Measurements from ENCODE around the gene NFASC. TPM values are rescaled to one million over a fixed set of nuclear protein-coding genes. Genes with fewer than 3 reads are reported as not detected.

The NFASC gene
- total RNA-seq, 4 donors from 2014 or later, result 12.7 to 41.7 (median 19.2) TPM

DNA sequence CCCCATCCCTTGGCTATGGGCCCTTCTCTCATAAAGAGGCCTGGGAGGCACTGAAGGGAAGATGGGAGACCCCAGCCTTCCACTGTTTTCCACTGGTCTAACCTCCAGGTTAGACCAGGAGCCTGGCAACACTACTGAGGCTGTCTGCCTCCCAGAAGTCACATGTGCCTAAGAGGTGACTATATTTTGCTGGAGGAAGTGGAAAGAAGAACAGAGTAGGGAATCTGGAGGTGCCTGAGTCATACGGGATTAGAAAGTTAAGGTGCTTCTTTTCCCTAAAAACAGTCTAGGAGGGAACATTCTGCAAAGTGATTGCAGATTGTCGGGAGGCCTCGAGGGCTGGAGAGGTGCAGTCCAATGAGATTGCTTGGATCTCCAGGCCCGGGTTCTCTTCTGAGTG lies 4.6 kb downstream of the NFASC start:
- TF ChIP-seq POLR2A (IDR thresholded peaks at IDR 0.05), result no peak
- TF ChIP-seq CTCF (IDR thresholded peaks at IDR 0.05), result no peak
- no peak for TF ChIP-seq EP300 (IDR thresholded peaks at IDR 0.05)
- no peak for TF ChIP-seq POLR2AphosphoS5 (IDR thresholded peaks at IDR 0.05)

DNA sequence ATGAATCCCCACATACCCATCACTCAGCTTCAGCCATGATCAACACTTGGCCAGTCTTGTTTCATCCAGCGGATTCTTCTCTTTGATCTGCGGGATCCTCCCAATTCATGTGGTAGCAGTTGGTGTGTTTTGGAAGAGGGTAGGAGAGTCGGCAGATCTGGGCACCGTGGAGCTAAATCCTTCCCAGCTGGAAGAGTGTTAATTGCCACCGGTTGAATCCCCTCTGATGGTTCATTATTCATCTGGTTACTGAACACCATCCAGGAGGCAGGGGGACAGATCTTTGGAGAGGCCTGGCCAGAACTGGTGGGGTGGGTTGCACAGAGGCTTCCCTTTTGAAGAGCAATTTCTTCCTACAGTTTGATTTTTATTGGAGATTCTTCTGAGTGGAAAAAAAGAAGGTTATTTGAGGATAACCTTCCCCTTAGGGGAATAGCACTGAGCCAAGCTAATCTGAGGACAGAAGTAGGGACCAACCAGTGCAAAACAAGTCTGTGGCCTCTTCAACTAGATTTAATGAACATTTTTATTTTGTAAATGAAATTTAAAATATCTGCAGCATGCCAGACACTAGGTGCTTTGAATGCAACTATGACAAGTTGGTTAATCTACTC lies 8.1 kb downstream of the NFASC start:
- DNase-seq (ENCODE audit: low spot score in 2 of 2), result no peak
- TF ChIP-seq POLR2AphosphoS5 (IDR thresholded peaks at IDR 0.05), result no peak
- no peak for TF ChIP-seq EP300 (IDR thresholded peaks at IDR 0.05)
- no peak for TF ChIP-seq POLR2A (IDR thresholded peaks at IDR 0.05)
- TF ChIP-seq CTCF (IDR thresholded peaks at IDR 0.05), result no peak
- no peak overlapping the region for H3K4me3 ChIP-seq
- H3K27me3 ChIP-seq, result peaks cover 10% of the 10 kb centered on the region
- H3K27ac ChIP-seq, result no peak overlapping the region
- 21% methylated on average over 5 of the region's 5 CpGs for WGBS
- H3K4me1 ChIP-seq, result no peaks in the 10 kb centered on the region
- no peaks in the 10 kb centered on the region for H3K36me3 ChIP-seq
- H3K9me3 ChIP-seq, result no peaks in the 10 kb centered on the region

More for the DNA sequence above, 4.6 kb downstream of the NFASC start:
- Histone ChIP-seq H3K9me3 (no peaks in the 10 kb centered on the region), H3K27ac (no peak overlapping the region), H3K4me3 (no peak overlapping the region), H3K4me1 (no peaks in the 10 kb centered on the region), H3K36me3 (no peaks in the 10 kb centered on the region), H3K27me3 (peaks cover 10% of the 10 kb centered on the region)
- WGBS, result 66% methylated on average over 4 of the region's 4 CpGs
- no peak for DNase-seq (ENCODE audit: low spot score in 2 of 2)

GRCh38 chr1:204879351-204879750 lies 8.7 kb downstream of the NFASC start:
- TF ChIP-seq POLR2A (IDR thresholded peaks at IDR 0.05) (no peak), CTCF (IDR thresholded peaks at IDR 0.05) (no peak), POLR2AphosphoS5 (IDR thresholded peaks at IDR 0.05) (no peak), EP300 (IDR thresholded peaks at IDR 0.05) (no peak)
- H3K9me3 ChIP-seq, result no peaks in the 10 kb centered on the region
- H3K4me3 ChIP-seq, result no peak overlapping the region
- no peak for DNase-seq (ENCODE audit: low spot score in 2 of 2)
- no peaks in the 10 kb centered on the region for H3K4me1 ChIP-seq
- WGBS, result 60% methylated on average over 3 of the region's 3 CpGs
- H3K27me3 ChIP-seq, result peaks cover 5% of the 10 kb centered on the region
- H3K27ac ChIP-seq, result no peak overlapping the region
- no peaks in the 10 kb centered on the region for H3K36me3 ChIP-seq

DNA sequence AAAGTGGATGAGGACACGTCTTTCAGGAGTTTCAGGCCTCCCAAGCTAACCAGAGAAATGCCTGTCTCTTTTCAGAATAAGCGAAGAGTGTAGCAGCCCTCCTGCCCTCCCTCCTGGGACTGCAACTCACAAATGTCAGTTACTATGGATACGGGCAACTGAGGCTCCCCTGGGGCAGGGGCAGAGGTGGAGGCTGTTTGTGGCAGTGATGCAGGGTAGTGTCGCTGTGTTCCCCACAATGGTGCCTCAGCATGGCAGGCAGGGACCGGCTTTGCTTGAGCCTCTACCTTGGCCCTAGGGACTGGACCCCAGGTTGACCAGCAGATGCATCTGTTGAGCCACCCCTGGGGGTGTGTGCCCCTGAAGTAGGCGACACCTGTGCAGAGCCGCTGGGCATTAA lies 10.2 kb downstream of the NFASC start:
- WGBS, result 95% methylated on average over 5 of the region's 7 CpGs

GRCh38 chr1:204882479-204882878 lies 11.8 kb downstream of the NFASC start:
- no peak for DNase-seq (ENCODE audit: low spot score in 2 of 2)
- TF ChIP-seq CTCF (IDR thresholded peaks at IDR 0.05) (no peak), EP300 (IDR thresholded peaks at IDR 0.05) (no peak), POLR2A (IDR thresholded peaks at IDR 0.05) (no peak), POLR2AphosphoS5 (IDR thresholded peaks at IDR 0.05) (no peak)
- no peaks in the 10 kb centered on the region for H3K9me3 ChIP-seq
- no peaks in the 10 kb centered on the region for H3K27me3 ChIP-seq
- H3K4me3 ChIP-seq, result no peak overlapping the region
- H3K27ac ChIP-seq, result no peak overlapping the region
- 86% methylated on average over 3 of the region's 3 CpGs for WGBS
- no peaks in the 10 kb centered on the region for H3K4me1 ChIP-seq
- H3K36me3 ChIP-seq, result no peaks in the 10 kb centered on the region

More for the DNA sequence above, 10.2 kb downstream of the NFASC start:
- H3K36me3 ChIP-seq, result no peaks in the 10 kb centered on the region
- no peak overlapping the region for H3K4me3 ChIP-seq
- H3K4me1 ChIP-seq, result no peaks in the 10 kb centered on the region
- no peaks in the 10 kb centered on the region for H3K27me3 ChIP-seq
- DNase-seq (ENCODE audit: low spot score in 2 of 2), result no peak
- no peaks in the 10 kb centered on the region for H3K9me3 ChIP-seq
- no peak for TF ChIP-seq POLR2A (IDR thresholded peaks at IDR 0.05)
- no peak for TF ChIP-seq CTCF (IDR thresholded peaks at IDR 0.05)
- no peak for TF ChIP-seq EP300 (IDR thresholded peaks at IDR 0.05)
- TF ChIP-seq POLR2AphosphoS5 (IDR thresholded peaks at IDR 0.05), result no peak
- H3K27ac ChIP-seq, result no peak overlapping the region

Measured in suprapubic skin (tissue), 4 donors.